H4 (cell line): ENCODE data around the gene SLC44A5. TPM values are rescaled to one million over a fixed set of nuclear protein-coding genes. Genes with fewer than 3 reads are reported as not detected.
"Not testable (repeated sequence)": the region's sequence is repeated elsewhere in the genome, so short reads cannot be mapped to it uniquely, and the experiment has no call there.

Experiments used
- DNase-seq: peaks from one replicate; pipeline ENCODE4 v3.0.0-alpha.2; 2015; ENCODE audit warnings: low spot score
- total RNA-seq: library from RNA; depleted of rRNA; stranded (reverse); fragments of >200 nt; shearing (Covaris generic); gene quantifications from 2 replicates; pipeline ENCODE4 v1.2.3, GENCODE V29; 2014

Gene SLC44A5
- total RNA-seq, 1 experiment from 2014 or later, result 1.6 TPM

- no peak for DNase-seq
These were observed 337.8 kb downstream of the SLC44A5 start for GRCh38 chr1:75273110-75273509.

DNA sequence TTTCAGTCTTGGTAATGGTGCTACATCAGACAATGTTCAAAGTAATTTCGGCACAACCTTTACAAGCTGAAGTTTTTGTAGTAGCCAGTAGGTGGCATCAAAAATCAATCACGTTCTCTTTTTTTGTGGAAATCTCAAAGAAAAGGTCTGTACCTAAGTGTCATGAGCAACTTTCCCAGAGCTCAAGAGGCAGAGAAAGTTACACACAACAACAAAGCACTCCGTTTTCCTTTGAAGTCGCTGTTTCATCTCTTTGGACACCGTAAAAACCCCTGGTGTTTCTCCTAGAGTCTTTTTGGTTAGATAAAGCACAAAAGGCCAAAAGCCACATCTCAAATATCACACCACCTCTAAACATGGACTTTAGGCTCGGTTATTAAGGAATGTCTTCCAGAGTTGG lies 345.1 kb downstream of the SLC44A5 start:
- peak; percentile 56 for DNase-seq

DNA sequence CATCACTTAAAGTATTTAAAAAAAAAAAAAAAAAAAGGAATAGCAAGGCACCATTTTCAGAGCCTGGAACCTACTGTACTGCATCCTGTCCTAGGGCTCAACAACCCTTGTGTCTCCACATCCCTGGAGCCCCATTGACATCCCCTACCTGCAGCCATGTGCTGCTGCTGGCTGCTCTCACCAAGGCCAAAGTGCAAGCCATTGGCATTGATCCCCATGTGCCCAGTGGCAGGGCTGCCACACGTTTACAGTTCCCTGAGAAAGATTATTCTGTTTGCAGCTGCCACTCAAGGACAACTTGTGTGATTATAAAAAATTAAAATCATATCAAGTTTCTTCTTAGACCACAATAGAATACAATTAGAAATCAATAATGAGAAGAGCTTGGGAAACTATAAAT lies 346.8 kb downstream of the SLC44A5 start:
- DNase-seq, result no peak

- not testable (repeated sequence) for DNase-seq
These were observed 347.3 kb downstream of the SLC44A5 start for GRCh38 chr1:75263616-75264015.

- DNase-seq, result not testable (repeated sequence)
These were observed 349.0 kb downstream of the SLC44A5 start for GRCh38 chr1:75261946-75262345.

DNA sequence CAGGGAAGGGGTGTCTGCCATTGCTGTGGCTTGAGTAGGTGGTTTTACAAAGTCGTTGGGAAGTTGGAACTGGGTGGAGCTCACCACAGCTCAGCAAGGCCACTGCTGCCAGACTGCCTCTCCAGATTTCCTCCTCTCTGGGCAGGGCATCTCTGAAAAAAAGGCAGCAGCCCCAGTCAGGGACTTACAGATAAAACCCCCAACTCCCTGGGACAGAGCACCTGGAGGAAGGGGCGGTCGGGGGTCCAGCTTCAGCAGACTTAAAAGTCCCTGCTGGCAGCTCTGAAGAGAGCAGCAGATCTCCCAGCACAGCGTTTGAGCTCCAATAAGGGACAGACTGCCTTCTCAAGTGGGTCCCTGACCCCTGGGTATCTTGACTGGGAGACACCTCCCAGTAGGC lies 352.6 kb downstream of the SLC44A5 start:
- DNase-seq, result no peak

DNA sequence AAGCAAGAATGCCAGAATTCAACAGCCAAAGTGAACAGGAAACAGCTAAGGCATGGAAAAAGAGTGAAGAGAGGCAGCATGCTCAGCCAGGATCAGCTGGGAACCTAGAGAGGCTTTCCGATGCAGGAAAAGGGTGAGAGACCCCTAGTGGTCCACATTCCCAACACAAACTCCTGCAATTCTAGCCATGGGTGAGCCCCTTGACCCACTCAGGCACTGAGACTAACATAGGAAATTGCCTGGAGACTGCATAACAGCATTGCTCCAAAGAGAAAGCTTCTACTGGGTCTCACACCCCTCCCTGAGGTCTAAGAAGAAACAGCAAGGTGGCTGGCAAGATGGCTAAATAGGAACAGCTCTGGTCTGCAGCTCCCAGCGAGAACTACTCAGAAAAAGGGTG lies 353.5 kb downstream of the SLC44A5 start:
- DNase-seq, result no peak

DNA sequence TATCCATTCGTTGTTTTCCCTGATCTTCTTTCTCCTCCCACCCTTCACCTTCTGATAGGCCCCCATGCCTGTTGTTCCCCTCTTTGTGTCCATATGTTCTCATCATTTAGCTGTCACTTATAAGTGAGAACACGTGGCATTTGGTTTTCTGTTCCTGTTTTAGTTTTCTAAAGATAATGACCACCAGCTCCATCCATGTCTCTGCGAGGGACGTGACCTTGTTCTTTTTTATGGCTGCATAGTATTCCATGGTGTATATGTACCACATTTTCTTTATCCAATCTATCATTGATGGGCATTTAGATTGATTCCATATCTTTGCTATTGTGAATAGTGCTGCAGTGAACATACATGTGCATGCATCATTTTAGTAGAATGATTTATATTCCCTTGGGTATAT lies 360.8 kb downstream of the SLC44A5 start:
- DNase-seq, result not testable (repeated sequence)

- DNase-seq, result no peak
These were observed 365.7 kb downstream of the SLC44A5 start for GRCh38 chr1:75245239-75245638.

DNA sequence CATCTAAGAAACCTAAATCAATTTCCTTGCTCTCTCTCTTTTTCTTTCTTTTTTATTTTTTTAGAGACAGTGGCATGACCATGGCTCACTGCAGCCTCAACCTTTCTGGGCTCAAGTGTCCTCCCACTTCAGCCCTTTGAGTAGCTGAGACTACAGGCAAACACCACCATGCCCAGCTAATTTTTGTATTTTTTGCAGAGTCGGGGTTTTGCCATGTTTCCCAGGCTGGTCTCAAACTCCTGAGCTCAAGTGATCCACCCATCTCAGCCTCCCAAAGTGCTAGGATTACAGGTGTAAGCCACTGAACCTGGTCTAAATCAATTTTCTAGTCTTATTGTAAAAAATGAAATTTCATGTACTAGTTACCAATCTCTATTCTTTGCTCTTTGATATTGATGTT lies 367.8 kb downstream of the SLC44A5 start:
- no peak for DNase-seq

DNA sequence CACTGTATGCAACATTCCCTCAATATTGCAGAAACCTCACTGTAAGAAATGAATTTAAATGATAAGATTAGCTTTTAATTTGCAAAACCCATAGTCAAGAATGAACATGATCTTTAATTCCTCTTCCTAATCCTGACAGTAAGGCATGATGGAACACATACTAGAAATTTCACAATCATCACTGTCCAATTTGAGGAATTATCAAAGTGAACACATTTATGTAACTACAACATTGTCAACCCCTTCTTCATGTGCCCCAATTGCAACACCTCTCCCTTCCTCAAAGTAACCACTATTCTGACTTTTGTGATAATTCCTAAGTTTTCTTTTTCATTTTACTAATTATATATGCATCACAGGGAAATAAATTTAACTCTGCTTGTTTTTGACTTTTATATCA lies 373.6 kb downstream of the SLC44A5 start:
- no peak for DNase-seq

DNA sequence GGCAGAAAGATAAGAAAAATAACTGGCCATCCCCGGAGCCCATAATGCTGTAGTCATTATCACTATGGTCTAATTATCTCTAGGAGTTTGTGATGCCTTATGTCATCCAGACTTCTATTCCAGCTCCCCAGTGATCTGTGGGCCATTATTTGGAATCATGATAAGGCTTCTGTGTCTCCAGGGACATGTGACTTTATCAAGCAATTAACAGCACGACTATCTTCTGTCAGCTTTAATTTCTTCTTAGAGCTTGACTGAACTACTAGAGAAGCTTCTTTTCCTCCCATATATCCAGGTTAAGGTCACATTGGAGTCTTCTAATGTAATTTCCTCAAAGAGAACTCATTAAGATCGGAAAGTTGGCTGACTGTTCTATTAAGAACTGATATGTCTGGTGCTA lies 376.4 kb downstream of the SLC44A5 start:
- no peak for DNase-seq

DNA sequence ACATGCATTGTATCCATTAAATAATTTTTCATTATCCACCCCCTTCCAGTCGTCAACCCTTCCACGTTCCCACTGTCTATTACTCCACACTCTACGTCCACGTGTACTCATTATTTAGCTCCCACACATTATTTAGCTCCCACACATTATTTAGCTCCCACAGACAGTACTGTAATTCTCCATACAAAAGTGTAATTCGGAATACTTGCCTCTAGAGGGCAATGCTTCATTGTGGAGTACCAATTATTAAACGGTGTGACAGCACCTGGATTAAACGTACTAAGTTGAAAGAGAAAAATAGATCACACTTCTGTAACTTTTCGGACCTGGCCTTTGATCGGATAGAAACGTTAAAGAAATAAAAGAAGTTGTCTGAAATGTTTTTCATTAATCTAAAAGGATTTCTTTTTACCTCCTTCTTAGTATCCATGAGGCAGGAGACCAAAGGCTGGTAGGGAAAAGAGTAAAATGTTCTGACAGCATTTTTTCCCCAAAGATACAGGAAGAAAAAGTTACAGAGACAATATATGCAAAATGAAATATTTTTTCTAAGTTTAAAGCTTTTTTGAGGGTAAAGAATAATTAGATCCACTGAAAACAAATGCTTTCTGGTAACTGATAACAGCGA lies 377.5 kb downstream of the SLC44A5 start:
- DNase-seq, result peak; percentile 55

GRCh38 chr1:75220072-75220471 lies 390.8 kb downstream of the SLC44A5 start:
- DNase-seq, result no peak

- no peak for DNase-seq
These were observed 396.9 kb downstream of the SLC44A5 start for GRCh38 chr1:75214017-75214416.

DNA sequence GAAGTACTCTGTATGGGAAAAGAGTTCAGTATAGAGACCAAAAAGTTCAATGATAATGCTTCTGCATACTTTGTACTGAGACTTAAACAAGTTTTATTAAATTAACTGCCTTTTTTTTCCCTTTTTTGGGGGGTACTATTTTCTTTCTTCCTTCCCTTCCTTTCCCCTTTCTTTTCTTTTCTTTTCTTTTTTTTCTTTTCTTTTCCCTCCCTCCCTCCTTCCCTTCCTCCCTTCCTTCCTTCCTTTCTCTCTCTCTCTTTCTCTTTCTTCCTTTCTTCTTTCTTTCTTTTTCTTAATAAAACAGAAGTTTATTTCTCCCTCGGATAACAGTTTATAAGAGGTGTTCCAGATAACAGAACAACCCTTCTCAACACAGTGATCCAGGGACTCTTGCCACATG lies 399.3 kb downstream of the SLC44A5 start:
- no peak for DNase-seq

DNA sequence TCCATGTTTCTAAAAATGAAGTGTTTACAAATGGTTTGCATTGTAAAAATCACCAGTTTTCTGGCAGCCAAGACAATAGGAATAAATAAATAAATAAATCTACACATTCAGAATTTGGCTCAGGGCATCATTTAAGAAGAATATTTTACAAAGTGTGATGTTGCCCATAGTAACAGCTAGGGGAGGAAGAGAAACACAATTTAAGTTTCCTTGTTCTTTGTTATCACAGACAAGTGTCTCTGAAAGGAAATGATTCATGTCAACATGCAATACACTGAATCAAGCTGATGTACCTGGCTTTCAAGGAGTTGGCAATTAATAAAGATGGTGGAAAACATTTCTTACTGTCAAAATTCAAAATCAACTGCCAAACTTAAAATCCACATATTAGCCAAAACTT lies 402.1 kb downstream of the SLC44A5 start:
- no peak for DNase-seq

DNA sequence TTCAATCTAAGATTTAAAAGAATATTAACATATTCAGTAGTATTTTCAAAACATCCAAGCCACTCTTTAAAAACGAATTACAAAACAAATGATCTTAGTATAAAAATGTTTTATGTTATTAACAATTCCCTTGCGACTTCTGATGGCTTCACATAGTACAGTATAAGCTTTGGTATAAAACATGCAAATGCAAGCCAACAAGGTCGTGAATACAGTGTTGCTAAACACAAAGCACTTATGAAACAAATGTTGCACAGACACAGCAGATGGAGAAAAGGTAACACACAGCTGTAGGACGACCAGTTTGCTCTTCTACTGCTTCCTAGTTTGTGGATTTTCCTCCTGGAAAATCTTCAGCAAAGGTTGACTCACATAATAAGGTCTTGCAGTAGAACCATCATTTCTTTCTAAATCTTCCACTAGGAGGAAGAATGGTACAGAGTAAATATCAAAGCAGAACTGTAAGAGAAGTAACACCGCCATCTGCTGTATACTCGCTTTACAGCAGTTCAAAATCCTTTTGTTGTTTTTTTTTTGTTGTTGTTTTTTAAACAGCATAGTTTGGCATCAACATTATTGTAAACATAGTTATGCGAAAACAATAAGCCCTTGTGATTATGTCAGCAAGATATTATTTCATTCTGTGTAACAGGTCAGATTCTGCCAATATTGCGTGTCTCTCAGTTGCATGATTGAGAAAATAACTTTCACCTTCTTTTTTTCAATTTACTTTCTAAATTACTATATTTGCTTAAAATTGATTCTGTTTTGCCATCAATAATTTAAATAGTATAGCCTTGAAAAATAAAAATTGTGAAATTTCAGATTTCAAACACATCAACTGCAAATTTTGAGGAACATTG lies 407.3 kb downstream of the SLC44A5 start:
- DNase-seq, result peak; percentile 81

DNA sequence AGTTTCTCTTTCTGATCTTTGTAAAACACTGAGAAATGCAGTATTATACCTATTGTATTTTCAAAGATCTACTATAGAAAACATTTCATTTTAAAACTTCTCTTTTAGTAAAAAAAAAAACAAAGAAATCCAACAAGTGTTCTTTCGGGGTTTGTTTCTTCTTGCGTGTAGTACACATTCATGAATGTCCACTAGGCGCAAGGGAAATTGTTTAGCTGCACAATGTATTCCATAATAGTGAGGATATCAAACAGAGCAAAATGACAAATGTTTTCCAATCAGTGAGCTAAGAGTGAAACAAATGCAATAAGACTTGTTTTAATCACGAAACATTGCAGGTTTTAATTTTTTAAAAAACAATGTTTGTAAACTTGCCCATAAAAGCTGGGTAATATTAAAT lies 408.2 kb downstream of the SLC44A5 start:
- no peak for DNase-seq

DNA sequence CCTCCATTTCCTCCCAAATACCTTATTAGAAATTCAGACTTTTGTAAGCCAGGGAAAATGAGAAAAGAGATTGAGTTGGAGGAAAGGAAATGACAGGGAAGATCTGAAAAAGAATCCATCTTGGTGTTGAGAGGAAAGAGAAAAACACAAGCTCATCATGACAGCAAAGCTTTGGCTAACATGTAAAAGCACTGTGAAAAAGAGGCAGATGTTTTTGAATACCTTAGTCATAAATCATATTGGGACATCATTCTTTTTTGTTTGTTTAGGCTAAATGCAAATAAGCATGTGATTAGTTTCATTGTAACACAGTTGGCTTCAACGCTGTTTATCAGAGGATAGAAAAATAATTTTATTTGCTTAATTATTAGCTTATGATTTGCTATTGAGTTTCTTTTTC lies 412.2 kb downstream of the SLC44A5 start:
- no peak for DNase-seq

DNA sequence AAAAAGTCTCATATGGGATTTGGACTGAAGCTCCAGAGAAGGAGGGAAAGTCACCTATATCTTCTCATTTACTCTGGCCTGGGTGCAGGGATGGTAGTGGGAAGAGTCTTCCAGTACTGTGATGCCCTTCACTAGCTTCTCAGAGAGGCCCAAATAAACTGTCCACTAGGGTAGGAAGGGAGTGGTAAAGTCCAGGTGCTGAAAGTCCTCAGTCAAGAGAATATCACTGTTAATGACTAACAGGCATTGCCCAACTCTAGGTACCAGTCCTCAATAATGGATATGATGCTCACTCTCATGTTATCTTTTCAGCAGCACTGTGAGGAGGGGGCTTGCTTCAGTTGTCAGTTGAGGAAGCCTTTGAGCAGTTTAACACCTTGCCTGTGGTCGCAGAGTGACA lies 412.8 kb downstream of the SLC44A5 start:
- DNase-seq, result no peak

- DNase-seq, result no peak
These were observed 422.0 kb downstream of the SLC44A5 start for GRCh38 chr1:75188892-75189291.

DNA sequence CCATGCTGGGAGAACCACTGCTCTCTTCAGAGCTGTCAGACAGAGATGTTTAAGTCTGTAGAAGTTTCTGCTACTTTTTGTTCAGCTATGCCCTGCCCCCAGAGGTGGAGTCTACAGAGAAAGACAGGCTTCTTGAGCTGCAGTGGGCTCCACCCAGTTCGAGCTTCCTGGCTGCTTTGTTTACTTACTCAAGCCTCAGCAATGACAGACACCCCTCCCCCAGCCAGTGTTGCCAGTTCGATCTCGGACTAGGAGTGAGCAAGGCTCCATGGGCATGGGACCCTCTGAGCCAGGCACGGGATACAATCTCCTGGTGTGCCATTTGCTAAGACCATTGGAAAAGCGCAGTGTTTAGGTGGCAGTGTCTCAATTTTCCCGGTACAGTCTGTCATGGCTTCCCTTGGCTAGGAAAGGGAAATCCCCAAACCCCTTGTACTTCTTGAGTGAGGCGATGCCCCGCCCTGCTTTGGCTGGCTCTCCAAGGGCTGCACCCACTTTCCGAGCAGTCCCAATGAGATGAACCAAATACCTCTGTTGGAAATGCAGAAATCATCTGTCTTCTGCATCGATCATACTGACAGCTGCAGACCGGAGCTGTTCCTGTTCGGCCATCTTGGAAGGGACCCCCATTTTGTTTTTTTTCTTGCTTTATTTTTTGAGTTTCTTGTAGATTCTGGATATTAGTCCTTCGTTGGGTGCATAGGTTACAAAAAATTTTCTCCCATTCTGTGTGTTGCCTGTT lies 429.5 kb downstream of the SLC44A5 start:
- not testable (repeated sequence) for DNase-seq
